ENCODE data around the gene KCNK17.

- no peak for TF ChIP-seq POLR2A (IDR thresholded peaks at IDR 0.05; ENCODE audit: low read depth, low read length)
- TF ChIP-seq TAF1 (IDR thresholded peaks at IDR 0.05; ENCODE audit: borderline replicate concordance, low read depth, low read length), result no peak
- no peak for TF ChIP-seq POLR2AphosphoS5 (IDR thresholded peaks at IDR 0.05; ENCODE audit: low read depth, low read length)
Measured at GRCh38 chr6:39273406-39273821, 40.8 kb downstream of the KCNK17 start.

All from GM12892 (cell line).